NCI-H446 treated with DMSO at 0.1 percent for 48 hours (cell line): ENCODE data around the gene LAIR1.
"Not testable (repeated sequence)": the region's sequence is repeated elsewhere in the genome, so short reads cannot be mapped to it uniquely, and the experiment has no call there.

Experiments
- DNase-seq: peaks from one replicate; lab custom pipeline; 2025; lab: John Stamatoyannopoulos, UW

Gene LAIR1

GRCh38 chr19:54364775-54365257, at the start of gene LAIR1:
Gene LAIR1 (minus strand): TSS chr19:54364931. CDS start chr19:54364804, 127 bp downstream.
- no peak for DNase-seq

- DNase-seq, result no peak
These were observed 49.4 kb upstream of the LAIR1 start for GRCh38 chr19:54414156-54414555.

GRCh38 chr19:54412877-54413276, 48.1 kb upstream of the LAIR1 start:
- DNase-seq, result no peak

GRCh38 chr19:54411033-54411432, 46.3 kb upstream of the LAIR1 start:
- DNase-seq, result no peak

- no peak for DNase-seq
These were observed 43.8 kb upstream of the LAIR1 start for GRCh38 chr19:54408456-54409026.

GRCh38 chr19:54407780-54408179, 43.0 kb upstream of the LAIR1 start:
- DNase-seq, result no peak

GRCh38 chr19:54405628-54406027, 40.9 kb upstream of the LAIR1 start:
- DNase-seq, result no peak

GRCh38 chr19:54403054-54403453, 38.3 kb upstream of the LAIR1 start:
- DNase-seq, result no peak

- DNase-seq, result no peak
These were observed 36.2 kb upstream of the LAIR1 start for GRCh38 chr19:54400913-54401312.

GRCh38 chr19:54399189-54399588, 34.5 kb upstream of the LAIR1 start:
- DNase-seq, result no peak

- no peak for DNase-seq
These were observed 31.0 kb upstream of the LAIR1 start for GRCh38 chr19:54395685-54396084.

GRCh38 chr19:54393381-54393780, 28.6 kb upstream of the LAIR1 start:
- no peak for DNase-seq

- no peak for DNase-seq
These were observed 27.4 kb upstream of the LAIR1 start for GRCh38 chr19:54392105-54392504.

- no peak for DNase-seq
These were observed 26.9 kb upstream of the LAIR1 start for GRCh38 chr19:54391589-54392061.

- DNase-seq, result peak; percentile 7
These were observed 26.3 kb upstream of the LAIR1 start for GRCh38 chr19:54390942-54391577.

GRCh38 chr19:54389553-54389952, 24.8 kb upstream of the LAIR1 start:
- DNase-seq, result no peak

GRCh38 chr19:54388802-54389139, 24.0 kb upstream of the LAIR1 start:
- no peak for DNase-seq

- DNase-seq, result no peak
These were observed 23.5 kb upstream of the LAIR1 start for GRCh38 chr19:54387991-54388801.

GRCh38 chr19:54383330-54383729, 18.6 kb upstream of the LAIR1 start:
- DNase-seq, result no peak

GRCh38 chr19:54382041-54382440, 17.3 kb upstream of the LAIR1 start:
- not testable (repeated sequence) for DNase-seq

- DNase-seq, result no peak
These were observed 16.2 kb upstream of the LAIR1 start for GRCh38 chr19:54380897-54381296.

GRCh38 chr19:54379187-54379678, 14.5 kb upstream of the LAIR1 start:
- DNase-seq, result no peak
